GM12873 (cell line): ENCODE results near the gene SIGLEC12.
A peak's percentile ranks its signal among the peaks of the same experiment; 100 is the strongest.

Experiments
- TF ChIP-seq, protein P1 (sequence below): IDR thresholded peaks from 2 replicates; pipeline ENCODE4 v1.5.1; 2012; ENCODE audit warnings: low read depth, mild to moderate bottlenecking, moderate library complexity, low read length, control low read depth; ENCODE audit not compliant: insufficient read depth; ENCODE audit errors: missing control alignments

SIGLEC12 gene

DNA sequence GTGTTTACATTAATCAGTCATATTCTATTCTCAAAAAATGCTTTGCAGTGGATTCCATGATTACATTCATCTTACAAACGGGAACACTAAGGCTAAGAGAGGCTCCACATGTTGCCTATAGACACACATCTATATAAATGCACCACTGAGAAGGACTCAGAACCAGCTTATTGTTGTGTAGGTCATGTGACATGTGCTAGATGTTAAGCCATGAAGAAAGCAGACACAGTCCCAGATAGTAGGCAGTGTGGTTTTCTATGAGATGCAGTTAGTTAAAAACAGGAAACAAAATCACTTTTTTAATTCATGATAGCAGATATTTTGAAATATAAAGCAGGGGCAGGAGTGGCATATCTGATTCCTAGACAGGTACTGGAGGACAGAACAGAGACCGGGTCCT is 19.1 kb upstream of the SIGLEC12 start:
- TF ChIP-seq, protein P1, sequence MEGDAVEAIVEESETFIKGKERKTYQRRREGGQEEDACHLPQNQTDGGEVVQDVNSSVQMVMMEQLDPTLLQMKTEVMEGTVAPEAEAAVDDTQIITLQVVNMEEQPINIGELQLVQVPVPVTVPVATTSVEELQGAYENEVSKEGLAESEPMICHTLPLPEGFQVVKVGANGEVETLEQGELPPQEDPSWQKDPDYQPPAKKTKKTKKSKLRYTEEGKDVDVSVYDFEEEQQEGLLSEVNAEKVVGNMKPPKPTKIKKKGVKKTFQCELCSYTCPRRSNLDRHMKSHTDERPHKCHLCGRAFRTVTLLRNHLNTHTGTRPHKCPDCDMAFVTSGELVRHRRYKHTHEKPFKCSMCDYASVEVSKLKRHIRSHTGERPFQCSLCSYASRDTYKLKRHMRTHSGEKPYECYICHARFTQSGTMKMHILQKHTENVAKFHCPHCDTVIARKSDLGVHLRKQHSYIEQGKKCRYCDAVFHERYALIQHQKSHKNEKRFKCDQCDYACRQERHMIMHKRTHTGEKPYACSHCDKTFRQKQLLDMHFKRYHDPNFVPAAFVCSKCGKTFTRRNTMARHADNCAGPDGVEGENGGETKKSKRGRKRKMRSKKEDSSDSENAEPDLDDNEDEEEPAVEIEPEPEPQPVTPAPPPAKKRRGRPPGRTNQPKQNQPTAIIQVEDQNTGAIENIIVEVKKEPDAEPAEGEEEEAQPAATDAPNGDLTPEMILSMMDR, result no peak

GRCh38 chr19:51514866-51515481 is 13.4 kb upstream of the SIGLEC12 start:
- TF ChIP-seq, protein P1, result peak; percentile 81

DNA sequence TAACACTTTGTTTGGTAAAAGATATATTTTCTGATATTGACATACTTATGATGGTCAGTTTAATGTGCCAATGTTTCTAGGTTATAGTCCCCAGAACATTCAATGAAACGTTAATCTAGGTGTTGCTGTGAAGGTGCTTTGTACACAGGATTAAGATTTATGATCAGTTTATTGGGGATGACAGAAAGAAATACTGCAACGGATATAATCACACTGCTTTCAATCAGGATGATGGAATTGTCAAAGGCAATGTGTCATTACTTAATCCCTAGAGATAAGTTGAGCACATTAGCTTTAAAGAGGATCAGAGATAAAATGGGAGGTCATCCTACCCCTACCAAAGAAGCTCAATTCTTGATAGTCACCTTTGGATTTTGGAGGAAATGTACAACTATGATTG is 12.4 kb upstream of the SIGLEC12 start:
- TF ChIP-seq, protein P1, result no peak

- TF ChIP-seq, protein P1, result peak; percentile 66
These were observed 9.8 kb upstream of the SIGLEC12 start for GRCh38 chr19:51511353-51511752.

GRCh38 chr19:51509823-51510660 is 8.4 kb upstream of the SIGLEC12 start:
- TF ChIP-seq, protein P1, result no peak

DNA sequence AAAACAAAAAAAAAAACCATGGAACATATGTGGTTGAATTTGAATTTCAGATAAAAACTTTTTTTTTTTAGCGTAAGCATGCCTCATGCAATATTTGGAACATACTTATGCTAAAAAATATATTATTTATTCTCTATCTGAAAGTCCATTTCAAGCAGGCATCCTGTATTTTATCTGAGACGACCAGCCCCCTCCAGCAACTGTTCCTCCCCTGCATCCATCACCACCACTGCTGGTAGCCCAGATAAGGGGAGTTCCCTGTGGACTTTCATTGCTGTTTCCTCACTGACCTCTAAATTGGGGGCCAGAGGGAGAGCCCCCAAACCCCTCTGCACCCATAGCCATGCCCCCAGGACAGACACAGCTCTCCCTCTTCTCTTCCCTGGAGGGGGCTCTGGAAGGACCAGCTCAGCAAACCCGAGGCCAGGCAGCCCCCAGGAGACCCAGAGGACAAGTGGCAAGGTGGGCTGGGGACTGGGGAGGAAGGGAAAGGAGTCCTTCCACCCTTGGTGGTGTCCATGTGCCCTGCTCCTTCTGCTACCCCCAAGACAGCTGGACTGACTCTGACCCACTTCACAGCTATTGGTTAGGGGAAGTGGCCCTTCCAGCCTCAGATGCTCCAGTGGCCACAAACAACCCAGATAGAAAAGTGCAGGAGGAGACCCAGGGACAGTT is 6.6 kb upstream of the SIGLEC12 start:
- TF ChIP-seq, protein P1, result no peak

- TF ChIP-seq, protein P1, result no peak
These were observed 6.0 kb upstream of the SIGLEC12 start for GRCh38 chr19:51507640-51508058.
